Uterus (tissue), 2 donors: ENCODE results near the gene TOM1.

Experiments used
- CTCF ChIP-seq, 4 experiments: fragments of 200-600 bp in 2 of 4; fragments of 450-650 bp in 2 of 4; sonication (generic) in 2 of 4; IDR thresholded peaks; one replicate each; pipeline ENCODE4 v1.5.1; 2016 to 2019; ENCODE audit warnings: antibody characterized with exemption in 4 of 4, mild to moderate bottlenecking in 2 of 4, moderate library complexity in 1 of 4
- POLR2A ChIP-seq, 2 donors: fragments of 450-650 bp; IDR thresholded peaks; one replicate each; pipeline ENCODE4 v1.6.1; 2016; ENCODE audit warnings: antibody characterized with exemption in 2 of 2, mild to moderate bottlenecking in 1 of 2, moderate library complexity in 1 of 2

DNA sequence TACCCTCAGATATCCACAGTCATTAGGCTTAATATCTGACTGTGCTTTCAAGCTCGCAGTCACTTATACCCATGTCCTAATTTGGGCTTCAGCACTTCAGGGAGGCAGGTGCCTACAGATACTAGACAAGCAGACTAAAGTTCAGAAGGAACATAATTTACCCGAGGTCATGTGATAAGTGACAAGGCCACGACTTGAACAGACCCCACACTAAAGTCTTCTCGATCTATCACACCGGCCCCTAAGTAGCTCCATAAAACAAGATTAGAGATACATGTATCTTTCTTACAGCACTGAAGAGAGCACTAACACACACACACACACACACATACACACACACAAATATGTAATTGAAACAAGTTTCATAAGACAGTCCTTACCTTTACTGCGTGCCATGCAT is 32.6 kb downstream of the TOM1 start:
- TF ChIP-seq POLR2A (IDR thresholded peaks at IDR 0.05) (no peak), CTCF (IDR thresholded peaks at IDR 0.05) (no peak)
